ENCODE results near the gene PKDCC.
"Not testable (repeated sequence)": the region's sequence is repeated elsewhere in the genome, so short reads cannot be mapped to it uniquely, and the experiment has no call there.

PKDCC gene

GRCh38 chr2:42030829-42031228 lies 17.0 kb upstream of the PKDCC start:
- DNase-seq: no peak

GRCh38 chr2:42031281-42032223 lies 16.3 kb upstream of the PKDCC start:
- DNase-seq: no peak

- DNase-seq: no peak
Observed at GRCh38 chr2:42032224-42032620, 15.6 kb upstream of the PKDCC start.

- no peak for DNase-seq
Observed at GRCh38 chr2:42032745-42033144, 15.1 kb upstream of the PKDCC start.

- not testable (repeated sequence) for DNase-seq
Observed at GRCh38 chr2:42034096-42034495, 13.7 kb upstream of the PKDCC start.

GRCh38 chr2:42035241-42035640 lies 12.6 kb upstream of the PKDCC start:
- no peak for DNase-seq

GRCh38 chr2:42036413-42036812 lies 11.4 kb upstream of the PKDCC start:
- no peak for DNase-seq

GRCh38 chr2:42036940-42037339 lies 10.9 kb upstream of the PKDCC start:
- DNase-seq: no peak

- no peak for DNase-seq
Observed at GRCh38 chr2:42040643-42041278, 7.1 kb upstream of the PKDCC start.

- DNase-seq: no peak
Observed at GRCh38 chr2:42041377-42042127, 6.3 kb upstream of the PKDCC start.

GRCh38 chr2:42042631-42043355 lies 5.0 kb upstream of the PKDCC start:
- DNase-seq: no peak

- no peak for DNase-seq
Observed at GRCh38 chr2:42043789-42044394, 3.9 kb upstream of the PKDCC start.

- DNase-seq: no peak
Observed at GRCh38 chr2:42044939-42045338, 2.9 kb upstream of the PKDCC start.

GRCh38 chr2:42045352-42045751 lies 2.5 kb upstream of the PKDCC start:
- DNase-seq: no peak

GRCh38 chr2:42045848-42046748 lies 1.7 kb upstream of the PKDCC start:
- DNase-seq: no peak

- DNase-seq: no peak
Observed at GRCh38 chr2:42046819-42047487, 868 bp upstream of the PKDCC start.

- DNase-seq: no peak
Observed at GRCh38 chr2:42048299-42049220, 739 bp downstream of the PKDCC start.

GRCh38 chr2:42049221-42050009 lies 1.6 kb downstream of the PKDCC start:
- DNase-seq: no peak
